ENCODE measurements around the gene ARMH3. TPM values are rescaled to one million over a fixed set of nuclear protein-coding genes. Genes with fewer than 3 reads are reported as not detected.

ARMH3 gene
- total RNA-seq, 1 experiment from 2014 or later = 17.1 TPM

GRCh38 chr10:102072673-102073527 lies 16.9 kb upstream of the ARMH3 start:
- POLR2A ChIA-PET = no interaction called here
- no peak overlapping the region for H3K27ac Mint-ChIP-seq

DNA sequence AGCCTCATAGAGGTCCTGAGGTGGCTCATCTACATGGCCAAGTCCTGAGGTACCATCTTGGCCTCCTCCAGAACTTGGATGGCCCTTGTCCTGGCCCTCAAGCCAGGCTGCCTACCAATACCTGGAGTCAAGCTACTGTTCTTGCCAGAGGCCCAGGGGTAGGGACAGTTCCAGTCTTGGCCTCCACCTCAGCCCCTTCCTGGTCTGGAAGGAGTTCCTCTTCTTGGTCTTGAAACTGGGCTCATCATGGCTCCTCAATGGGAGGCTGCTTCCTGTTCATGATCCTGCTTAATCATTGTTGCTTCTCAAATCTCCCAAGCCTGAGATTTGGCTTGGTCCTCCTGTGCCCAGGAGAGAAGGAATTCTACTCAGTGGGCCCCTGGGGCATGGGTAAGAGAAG lies 13.1 kb upstream of the ARMH3 start:
- H3K9me3 Mint-ChIP-seq = no peaks in the 10 kb centered on the region
- DNase-seq (ENCODE audit: low spot score) (no peak), ATAC-seq (no peak)
- ChIA-PET POLR2A (interaction anchor here (0.5 kb wide), 1 partner anchor 153 kb away, joined by 4 read pairs; no protein-coding TSS in a partner anchor), CTCF (interaction anchor here (1.0 to 9.0 kb wide), 4 partner anchors 59 to 467 kb away, joined by 3 to 134 read pairs (median 11); partner anchors contain the start of gene KCNIP2)
- H3K27me3 Mint-ChIP-seq (ENCODE audit: low read depth) = peaks cover 7% of the 10 kb centered on the region
- TF ChIP-seq PRRX2 (CRISPR knock-in tag; IDR thresholded peaks at IDR 0.05) (no peak), NR1H2 (CRISPR knock-in tag; IDR thresholded peaks at IDR 0.05) (no peak), SMAD4 (CRISPR knock-in tag; IDR thresholded peaks at IDR 0.05) (no peak), FOXJ3 (CRISPR knock-in tag; IDR thresholded peaks at IDR 0.05; ENCODE audit: borderline replicate concordance) (no peak), ARID4B (CRISPR knock-in tag; IDR thresholded peaks at IDR 0.05; ENCODE audit: borderline replicate concordance) (no peak), NFYB (CRISPR knock-in tag; conservative IDR thresholded peaks at IDR 0.05; ENCODE audit: low read depth) (no peak), RELA (CRISPR knock-in tag; IDR thresholded peaks at IDR 0.05; ENCODE audit: borderline replicate concordance) (no peak)
- TF ChIP-seq, protein P1, sequence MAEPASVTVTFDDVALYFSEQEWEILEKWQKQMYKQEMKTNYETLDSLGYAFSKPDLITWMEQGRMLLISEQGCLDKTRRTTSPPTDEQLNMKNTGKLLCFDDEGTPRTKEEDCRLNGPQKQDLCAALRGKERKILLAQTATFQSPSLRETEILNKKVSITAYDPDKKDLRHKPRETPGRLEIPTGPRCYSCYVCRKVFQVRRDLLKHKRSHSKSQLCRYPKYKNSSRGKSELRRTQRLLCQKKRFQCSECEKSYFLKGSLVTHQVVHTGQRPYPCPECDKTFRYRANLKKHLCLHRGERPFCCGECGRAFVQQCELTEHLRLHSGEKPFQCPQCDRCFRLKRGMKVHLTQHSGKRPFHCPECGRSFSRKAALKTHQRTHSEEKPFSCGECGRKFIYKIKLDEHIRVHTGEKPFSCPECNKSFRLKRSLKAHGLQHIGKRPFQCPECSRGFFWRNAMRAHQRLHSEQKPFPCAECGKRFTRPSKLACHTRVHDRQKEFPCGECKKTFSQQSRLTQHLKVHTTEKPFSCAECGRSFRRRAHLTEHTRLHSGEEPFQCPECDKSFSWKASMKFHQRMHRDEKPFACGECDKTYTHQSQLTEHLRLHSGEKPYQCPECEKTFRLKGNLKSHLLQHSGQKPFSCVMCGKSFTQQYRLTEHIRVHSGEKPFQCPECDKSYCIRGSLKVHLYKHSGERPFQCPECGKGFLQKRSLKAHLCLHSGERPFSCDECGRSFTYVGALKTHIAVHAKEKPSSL (CRISPR knock-in tag; conservative IDR thresholded peaks at IDR 0.05) = no peak
- H3K4me3 Mint-ChIP-seq = no peak overlapping the region
- peaks cover 14% of the 10 kb centered on the region for H3K4me1 Mint-ChIP-seq
- H3K36me3 Mint-ChIP-seq = no peaks in the 10 kb centered on the region
- H3K27ac Mint-ChIP-seq = peak overlapping the region; percentile 7; the same call in 1 of the 2 replicates

More at GRCh38 chr10:102072673-102073527, 16.9 kb upstream of the ARMH3 start:
- CTCF ChIA-PET = interaction anchor here (0.5 to 9.0 kb wide), 47 partner anchors 8 to 1958 kb away, joined by 3 to 134 read pairs (median 4); partner anchors contain the start of genes ARMH3, DPCD, KCNIP2 and NPM3
- DNase-seq (ENCODE audit: low spot score) = peak; percentile 85
- no peaks in the 10 kb centered on the region for H3K36me3 Mint-ChIP-seq
- peak; percentile 95 for ATAC-seq
- H3K4me1 Mint-ChIP-seq = no peaks in the 10 kb centered on the region
- TF ChIP-seq CDX4 (CRISPR knock-in tag; IDR thresholded peaks at IDR 0.05; ENCODE audit: borderline replicate concordance) (no peak), CTCF (IDR thresholded peaks at IDR 0.05) (peak; percentile 94)
- H3K4me3 Mint-ChIP-seq = no peak overlapping the region
- H3K9me3 Mint-ChIP-seq = no peaks in the 10 kb centered on the region
- H3K27me3 Mint-ChIP-seq (ENCODE audit: low read depth) = peaks cover 3% of the 10 kb centered on the region

- CTCF ChIA-PET = interaction anchor here (0.7 to 9.0 kb wide), 4 partner anchors 58 to 466 kb away, joined by 3 to 134 read pairs (median 10); no protein-coding TSS in a partner anchor
- H3K36me3 Mint-ChIP-seq = no peaks in the 10 kb centered on the region
- TF ChIP-seq ZNF138 (CRISPR knock-in tag; conservative IDR thresholded peaks at IDR 0.05) = no peak
- no peak for TF ChIP-seq ATF2 (CRISPR knock-in tag; IDR thresholded peaks at IDR 0.05; ENCODE audit: borderline replicate concordance, low read depth)
- no peak for TF ChIP-seq ZNF263 (CRISPR knock-in tag; IDR thresholded peaks at IDR 0.05; ENCODE audit: low read depth)
- no peak for TF ChIP-seq FOXK1 (CRISPR knock-in tag; IDR thresholded peaks at IDR 0.05)
- TF ChIP-seq RELA (CRISPR knock-in tag; IDR thresholded peaks at IDR 0.05; ENCODE audit: borderline replicate concordance) = no peak
- TF ChIP-seq ZNF219 (CRISPR knock-in tag; IDR thresholded peaks at IDR 0.05; ENCODE audit: borderline replicate concordance) = no peak
- no peak for TF ChIP-seq NFYB (CRISPR knock-in tag; conservative IDR thresholded peaks at IDR 0.05; ENCODE audit: low read depth)
- TF ChIP-seq FOXP1 (CRISPR knock-in tag; IDR thresholded peaks at IDR 0.05; ENCODE audit: borderline replicate concordance) = no peak
- no peak for TF ChIP-seq ESRRA (CRISPR knock-in tag; IDR thresholded peaks at IDR 0.05; ENCODE audit: borderline replicate concordance)
- no peak for TF ChIP-seq CREM (CRISPR knock-in tag; IDR thresholded peaks at IDR 0.05)
- POLR2A ChIA-PET = interaction anchor here (0.5 kb wide), 1 partner anchor 152 kb away, joined by 4 read pairs; no protein-coding TSS in a partner anchor
- no peak for ATAC-seq
- no peak overlapping the region for H3K4me3 Mint-ChIP-seq
- peaks cover 15% of the 10 kb centered on the region for H3K4me1 Mint-ChIP-seq
- H3K27ac Mint-ChIP-seq = no peak overlapping the region
- H3K27me3 Mint-ChIP-seq (ENCODE audit: low read depth) = peaks cover 11% of the 10 kb centered on the region
- DNase-seq (ENCODE audit: low spot score) = no peak
- no peaks in the 10 kb centered on the region for H3K9me3 Mint-ChIP-seq
Measured at GRCh38 chr10:102068216-102068615, 12.2 kb upstream of the ARMH3 start.
